ENCODE results near the gene CNKSR3. TPM values are rescaled to one million over a fixed set of nuclear protein-coding genes. Genes with fewer than 3 reads are reported as not detected.

Gene CNKSR3
- total RNA-seq, 1 experiment from 2014 or later = 10.3 TPM

- POLR2A ChIA-PET (ENCODE audit: low non-redundant PET) = no interaction called here
- no peaks in the 10 kb centered on the region for H3K27me3 ChIP-seq (replicated peaks; ENCODE audit: insufficient read depth, low read depth, low read length, poor library complexity)
- intact Hi-C loops (cut with micrococcal nuclease; ENCODE audit: unreplicated experiment) = no loop called here
- no peaks in the 10 kb centered on the region for H3K9me3 ChIP-seq (ENCODE audit: low read depth, low read length, poor library complexity, severe bottlenecking)
- no peak for DNase-seq (ENCODE audit: low spot score)
- CTCF ChIA-PET = no interaction called here
- peaks cover 17% of the 10 kb centered on the region for H3K4me1 ChIP-seq (ENCODE audit: insufficient read depth, low read length, poor library complexity, severe bottlenecking)
- TF ChIP-seq CTCF (conservative IDR thresholded peaks at IDR 0.05; ENCODE audit: low read depth, low read length) (no peak), EZH2 (IDR thresholded peaks at IDR 0.05; ENCODE audit: borderline replicate concordance, low read depth, low read length, poor library complexity, severe bottlenecking) (no peak)
- no peaks in the 10 kb centered on the region for H3K36me3 ChIP-seq (ENCODE audit: insufficient read depth, low read length, poor library complexity, severe bottlenecking)
- no peak overlapping the region for H3K4me3 ChIP-seq (ENCODE audit: low read depth, low read length, poor library complexity, severe bottlenecking)
- BruUV-seq (replicated peaks) = no TSS peak
- no peak overlapping the region for H3K27ac ChIP-seq (ENCODE audit: low read depth, low read length, poor library complexity, severe bottlenecking)
Measured at GRCh38 chr6:154459513-154459912, 51.0 kb downstream of the CNKSR3 start.

DNA sequence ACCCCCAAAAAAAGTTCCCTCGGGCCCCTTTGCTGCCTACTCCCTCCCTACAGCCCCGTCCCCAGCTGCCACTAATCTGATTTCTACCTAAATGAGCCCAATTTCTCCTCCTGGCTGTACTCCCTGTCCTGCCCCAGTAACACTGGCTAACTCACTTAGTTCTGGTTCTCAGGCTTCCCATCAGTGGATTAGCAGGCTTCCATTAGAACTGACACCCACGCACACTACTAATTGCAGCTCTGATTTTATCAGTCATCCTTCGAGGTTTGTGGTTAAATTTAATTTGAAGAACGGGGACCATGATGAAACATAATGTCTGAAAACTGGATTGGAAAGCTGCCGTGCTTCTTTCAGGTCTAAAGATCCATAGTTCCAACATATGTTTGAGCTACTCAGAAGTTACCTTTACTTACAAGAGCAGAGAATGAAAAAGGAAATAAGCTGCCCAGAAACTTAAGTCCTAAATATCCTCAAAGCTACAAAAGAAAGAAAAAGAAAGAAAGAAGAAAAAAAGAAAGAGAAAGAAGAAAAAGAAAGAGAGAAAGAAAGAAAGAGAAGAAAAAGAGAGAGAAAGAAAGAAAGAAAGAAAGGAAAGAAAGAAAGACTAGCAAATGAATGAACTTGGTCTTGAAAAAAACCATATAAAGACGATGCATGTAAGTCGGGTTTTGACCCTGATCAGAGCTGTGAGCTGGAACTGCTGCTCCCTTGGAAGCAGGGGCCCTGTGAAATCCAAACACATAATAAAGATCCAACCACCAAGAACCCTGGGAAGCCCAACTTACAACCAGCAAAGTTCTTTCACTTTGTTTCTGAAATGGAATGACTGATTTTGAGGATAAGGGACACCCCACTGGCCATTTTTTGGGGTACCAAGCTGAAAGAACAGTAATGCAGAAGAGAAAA lies 51.7 kb downstream of the CNKSR3 start:
- Histone ChIP-seq H3K27ac (ENCODE audit: low read depth, low read length, poor library complexity, severe bottlenecking) (no peak overlapping the region), H3K9me3 (ENCODE audit: low read depth, low read length, poor library complexity, severe bottlenecking) (no peaks in the 10 kb centered on the region), H3K36me3 (ENCODE audit: insufficient read depth, low read length, poor library complexity, severe bottlenecking) (no peaks in the 10 kb centered on the region), H3K27me3 (replicated peaks; ENCODE audit: insufficient read depth, low read depth, low read length, poor library complexity) (no peaks in the 10 kb centered on the region), H3K4me1 (ENCODE audit: insufficient read depth, low read length, poor library complexity, severe bottlenecking) (peaks cover 17% of the 10 kb centered on the region), H3K4me3 (ENCODE audit: low read depth, low read length, poor library complexity, severe bottlenecking) (no peak overlapping the region)
- ChIA-PET POLR2A (ENCODE audit: low non-redundant PET) (no interaction called here), CTCF (no interaction called here)
- intact Hi-C loops (cut with micrococcal nuclease; ENCODE audit: unreplicated experiment) = no loop called here
- no TSS peak for BruUV-seq (replicated peaks)
- TF ChIP-seq EZH2 (IDR thresholded peaks at IDR 0.05; ENCODE audit: borderline replicate concordance, low read depth, low read length, poor library complexity, severe bottlenecking) = no peak
- TF ChIP-seq CTCF (conservative IDR thresholded peaks at IDR 0.05; ENCODE audit: low read depth, low read length) = no peak
- peak; percentile 82 for DNase-seq (ENCODE audit: low spot score)

DNA sequence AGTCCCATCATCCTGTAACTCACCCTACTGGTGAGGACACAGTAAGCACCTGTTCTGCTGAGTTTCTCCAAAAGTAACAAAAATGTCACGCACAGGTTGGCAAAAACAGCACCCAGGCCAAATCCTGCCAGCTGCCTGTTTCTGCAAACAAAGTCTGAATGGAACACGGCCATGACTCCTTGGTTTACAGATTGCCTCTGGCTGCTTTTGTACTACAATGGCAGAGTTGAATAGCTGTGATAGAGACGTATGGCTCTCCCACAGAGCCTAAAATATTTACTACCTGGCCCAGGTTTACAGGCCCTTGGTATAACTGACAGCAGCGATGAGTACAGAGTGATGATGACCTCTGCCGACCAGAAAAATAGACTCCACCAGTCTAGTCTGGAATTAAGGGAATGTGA lies 52.6 kb downstream of the CNKSR3 start:
- Histone ChIP-seq H3K36me3 (ENCODE audit: insufficient read depth, low read length, poor library complexity, severe bottlenecking) (no peaks in the 10 kb centered on the region), H3K27me3 (replicated peaks; ENCODE audit: insufficient read depth, low read depth, low read length, poor library complexity) (no peaks in the 10 kb centered on the region), H3K9me3 (ENCODE audit: low read depth, low read length, poor library complexity, severe bottlenecking) (no peaks in the 10 kb centered on the region), H3K27ac (ENCODE audit: low read depth, low read length, poor library complexity, severe bottlenecking) (no peak overlapping the region), H3K4me3 (ENCODE audit: low read depth, low read length, poor library complexity, severe bottlenecking) (no peak overlapping the region), H3K4me1 (ENCODE audit: insufficient read depth, low read length, poor library complexity, severe bottlenecking) (peaks cover 26% of the 10 kb centered on the region)
- intact Hi-C loops (cut with micrococcal nuclease; ENCODE audit: unreplicated experiment) = no loop called here
- ChIA-PET POLR2A (ENCODE audit: low non-redundant PET) (no interaction called here), CTCF (no interaction called here)
- TF ChIP-seq CTCF (conservative IDR thresholded peaks at IDR 0.05; ENCODE audit: low read depth, low read length) = no peak
- no peak for TF ChIP-seq EZH2 (IDR thresholded peaks at IDR 0.05; ENCODE audit: borderline replicate concordance, low read depth, low read length, poor library complexity, severe bottlenecking)
- no TSS peak for BruUV-seq (replicated peaks)
- DNase-seq (ENCODE audit: low spot score) = no peak
